Skeletal muscle satellite cell (primary cell): ENCODE results near the gene KCNK10.

Source experiments
- H3K27me3 ChIP-seq: 2 replicates; pipeline ENCODE4 v1.7.0; 2013; ENCODE audit warnings: low read length; ENCODE audit not compliant: control insufficient read depth, insufficient read depth
- H3K36me3 ChIP-seq: 2 replicates; pipeline ENCODE4 v1.7.0; 2013; ENCODE audit warnings: mild to moderate bottlenecking, control low read depth, low read length; ENCODE audit not compliant: insufficient read depth
- H3K4me1 ChIP-seq: 2 replicates; pipeline ENCODE4 v1.7.0; 2013; ENCODE audit warnings: low read length; ENCODE audit not compliant: control insufficient read depth, insufficient read depth
- H3K4me2 ChIP-seq: 2 replicates; pipeline ENCODE4 v1.7.0; 2013; ENCODE audit warnings: mild to moderate bottlenecking, low read length
- H3K4me3 ChIP-seq: 2 replicates; pipeline ENCODE4 v1.7.0; 2013; ENCODE audit warnings: low read length
- H3K9ac ChIP-seq: 2 replicates; pipeline ENCODE4 v1.7.0; 2013; ENCODE audit warnings: mild to moderate bottlenecking, low read depth, low read length, moderate library complexity
- H3K9me3 ChIP-seq: replicated peaks from 2 replicates; pipeline ENCODE4 v1.7.0; 2013; ENCODE audit warnings: mild to moderate bottlenecking, control low read depth, low read length

KCNK10 gene

GRCh38 chr14:88242446-88242845 lies 80.6 kb downstream of the KCNK10 start:
- Histone ChIP-seq H3K9me3 (no peaks in the 10 kb centered on the region), H3K4me1 (no peaks in the 10 kb centered on the region), H3K27me3 (no peaks in the 10 kb centered on the region), H3K36me3 (no peaks in the 10 kb centered on the region), H3K9ac (no peak overlapping the region), H3K4me3 (no peak overlapping the region), H3K4me2 (no peak overlapping the region)

GRCh38 chr14:88241810-88242209 lies 81.3 kb downstream of the KCNK10 start:
- Histone ChIP-seq H3K9me3 (no peaks in the 10 kb centered on the region), H3K4me1 (no peaks in the 10 kb centered on the region), H3K4me2 (no peak overlapping the region), H3K9ac (no peak overlapping the region), H3K27me3 (no peaks in the 10 kb centered on the region), H3K4me3 (no peak overlapping the region), H3K36me3 (no peaks in the 10 kb centered on the region)

- H3K27me3 ChIP-seq = no peaks in the 10 kb centered on the region
- no peaks in the 10 kb centered on the region for H3K4me1 ChIP-seq
- H3K9ac ChIP-seq = no peak overlapping the region
- no peak overlapping the region for H3K4me3 ChIP-seq
- no peaks in the 10 kb centered on the region for H3K36me3 ChIP-seq
- H3K9me3 ChIP-seq = no peaks in the 10 kb centered on the region
- no peak overlapping the region for H3K4me2 ChIP-seq
These were observed 88.6 kb downstream of the KCNK10 start for GRCh38 chr14:88234442-88234841.

- no peak overlapping the region for H3K9ac ChIP-seq
- no peak overlapping the region for H3K4me3 ChIP-seq
- H3K4me1 ChIP-seq = no peaks in the 10 kb centered on the region
- no peaks in the 10 kb centered on the region for H3K9me3 ChIP-seq
- no peak overlapping the region for H3K4me2 ChIP-seq
- no peaks in the 10 kb centered on the region for H3K27me3 ChIP-seq
- no peaks in the 10 kb centered on the region for H3K36me3 ChIP-seq
These were observed 89.2 kb downstream of the KCNK10 start for GRCh38 chr14:88233915-88234314.

GRCh38 chr14:88232771-88233170 lies 90.3 kb downstream of the KCNK10 start:
- Histone ChIP-seq H3K36me3 (no peaks in the 10 kb centered on the region), H3K4me3 (no peak overlapping the region), H3K27me3 (no peaks in the 10 kb centered on the region), H3K4me1 (no peaks in the 10 kb centered on the region), H3K4me2 (no peak overlapping the region), H3K9ac (no peak overlapping the region), H3K9me3 (no peaks in the 10 kb centered on the region)

GRCh38 chr14:88231603-88232002 lies 91.5 kb downstream of the KCNK10 start:
- H3K27me3 ChIP-seq = no peaks in the 10 kb centered on the region
- no peaks in the 10 kb centered on the region for H3K4me1 ChIP-seq
- no peak overlapping the region for H3K4me3 ChIP-seq
- no peak overlapping the region for H3K4me2 ChIP-seq
- H3K9ac ChIP-seq = no peak overlapping the region
- no peaks in the 10 kb centered on the region for H3K36me3 ChIP-seq
- no peaks in the 10 kb centered on the region for H3K9me3 ChIP-seq

- H3K27me3 ChIP-seq = no peaks in the 10 kb centered on the region
- H3K36me3 ChIP-seq = no peaks in the 10 kb centered on the region
These were observed 93.6 kb downstream of the KCNK10 start for GRCh38 chr14:88229428-88229827.

GRCh38 chr14:88228522-88229236 lies 94.4 kb downstream of the KCNK10 start:
- Histone ChIP-seq H3K36me3 (no peaks in the 10 kb centered on the region), H3K9me3 (no peaks in the 10 kb centered on the region), H3K9ac (no peak overlapping the region), H3K4me1 (no peaks in the 10 kb centered on the region), H3K4me3 (no peak overlapping the region), H3K27me3 (no peaks in the 10 kb centered on the region), H3K4me2 (no peak overlapping the region)

More at GRCh38 chr14:88229428-88229827, 93.6 kb downstream of the KCNK10 start:
- Histone ChIP-seq H3K9ac (no peak overlapping the region), H3K4me2 (no peak overlapping the region), H3K4me1 (no peaks in the 10 kb centered on the region), H3K9me3 (no peaks in the 10 kb centered on the region), H3K4me3 (no peak overlapping the region)

- Histone ChIP-seq H3K9ac (no peak overlapping the region), H3K9me3 (no peaks in the 10 kb centered on the region), H3K36me3 (no peaks in the 10 kb centered on the region), H3K4me2 (no peak overlapping the region), H3K4me3 (no peak overlapping the region), H3K4me1 (no peaks in the 10 kb centered on the region), H3K27me3 (no peaks in the 10 kb centered on the region)
These were observed 95.4 kb downstream of the KCNK10 start for GRCh38 chr14:88227693-88228092.

- Histone ChIP-seq H3K9me3 (no peaks in the 10 kb centered on the region), H3K4me2 (no peak overlapping the region), H3K4me1 (no peaks in the 10 kb centered on the region), H3K27me3 (no peaks in the 10 kb centered on the region), H3K4me3 (no peak overlapping the region), H3K9ac (no peak overlapping the region), H3K36me3 (no peaks in the 10 kb centered on the region)
These were observed 97.3 kb downstream of the KCNK10 start for GRCh38 chr14:88225721-88226120.

GRCh38 chr14:88218119-88218915 lies 104.8 kb downstream of the KCNK10 start:
- Histone ChIP-seq H3K9ac (no peak overlapping the region), H3K4me3 (no peak overlapping the region), H3K27me3 (no peaks in the 10 kb centered on the region), H3K36me3 (no peaks in the 10 kb centered on the region), H3K4me1 (no peaks in the 10 kb centered on the region), H3K4me2 (no peak overlapping the region), H3K9me3 (no peaks in the 10 kb centered on the region)

GRCh38 chr14:88212691-88213090 lies 110.4 kb downstream of the KCNK10 start:
- Histone ChIP-seq H3K9ac (no peak overlapping the region), H3K27me3 (no peaks in the 10 kb centered on the region), H3K4me3 (no peak overlapping the region), H3K9me3 (no peaks in the 10 kb centered on the region), H3K4me2 (no peak overlapping the region), H3K36me3 (no peaks in the 10 kb centered on the region), H3K4me1 (no peaks in the 10 kb centered on the region)
